NCI-H2081 (cell line): Measurements from ENCODE around the gene SOX5.
"Not testable (repeated sequence)": the region's sequence is repeated elsewhere in the genome, so short reads cannot be mapped to it uniquely, and the experiment has no call there.

Source experiments
- DNase-seq, 2 experiments: peaks; one replicate each; lab custom pipeline; 2025; lab: John Stamatoyannopoulos, UW

The SOX5 gene

DNA sequence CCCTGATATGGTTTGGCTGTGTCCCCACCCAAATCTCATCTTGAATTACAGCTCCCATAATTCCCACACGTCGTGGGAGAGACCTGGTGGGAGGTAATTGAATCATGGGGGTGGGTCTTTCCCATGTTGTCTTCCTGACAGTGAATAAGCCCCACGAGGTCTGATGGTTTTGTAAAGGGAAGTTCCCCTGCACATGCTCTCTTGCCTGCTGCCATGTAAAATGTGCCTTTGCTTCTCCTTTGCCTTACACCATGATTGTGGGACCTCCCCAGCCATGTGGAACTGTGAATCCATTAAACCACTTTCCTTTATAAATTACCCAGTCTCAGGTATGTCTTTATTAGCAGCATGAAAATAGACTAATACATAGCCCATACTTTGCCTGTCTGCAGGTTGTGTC is 458.4 kb downstream of the SOX5 start:
- DNase-seq = not testable (repeated sequence)

DNA sequence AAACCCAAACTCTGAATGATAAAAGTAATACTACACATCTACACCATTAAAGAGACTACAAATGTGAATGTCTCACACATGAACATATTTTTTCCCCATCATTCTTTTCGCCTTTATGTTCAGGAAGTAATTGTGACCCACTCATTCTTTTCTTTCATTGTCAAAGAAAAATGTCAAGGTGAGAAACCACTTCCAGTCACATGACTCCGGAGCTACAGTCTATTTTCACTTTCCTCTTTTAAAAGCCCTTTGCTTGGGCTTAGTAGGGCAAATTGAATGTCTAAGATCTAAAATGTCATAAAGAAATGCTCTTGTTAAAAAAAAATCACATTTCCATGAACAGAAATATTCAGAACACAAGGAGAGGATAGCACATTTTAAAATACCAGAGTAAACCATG is 461.3 kb downstream of the SOX5 start:
- no peak for DNase-seq

DNA sequence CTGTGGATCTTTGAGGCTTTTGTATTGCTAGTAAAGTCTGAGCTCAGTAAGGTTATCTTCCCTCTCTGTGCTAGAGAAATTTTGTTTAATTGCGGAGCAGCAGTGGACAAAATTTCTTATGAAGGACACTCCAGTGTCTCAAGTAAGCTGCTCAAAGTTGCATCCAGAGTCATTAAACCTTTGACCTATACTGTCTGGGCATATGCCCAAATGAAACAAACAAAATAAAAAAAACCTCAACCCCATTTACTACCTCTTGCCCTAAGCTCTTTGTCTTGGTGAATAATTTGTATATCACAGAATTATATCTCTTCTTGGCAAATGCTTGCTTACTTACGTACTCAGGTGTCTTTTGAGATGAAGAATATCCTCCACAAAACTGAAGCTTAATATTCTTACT is 465.2 kb downstream of the SOX5 start:
- no peak for DNase-seq

DNA sequence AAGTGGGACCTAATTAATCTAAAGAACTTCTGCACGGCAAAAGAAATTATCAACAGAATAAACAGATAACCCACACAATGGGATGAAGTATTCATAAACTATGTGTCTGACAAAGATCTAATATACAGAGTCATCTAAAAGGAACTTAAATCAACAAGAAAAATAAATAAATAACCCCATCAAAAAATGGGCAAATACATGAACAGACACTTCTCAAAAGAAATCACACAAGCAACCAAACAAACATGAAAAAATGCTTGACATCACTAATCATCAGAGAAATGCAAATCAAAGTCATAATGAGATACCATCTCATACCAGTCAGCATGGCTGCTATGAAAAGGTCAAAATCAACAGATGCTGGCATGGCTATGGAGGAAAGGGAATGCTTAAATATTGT is 466.9 kb downstream of the SOX5 start:
- no peak for DNase-seq
